Motor neuron (in vitro differentiated cells): ENCODE measurements around the gene PRKX. TPM values are rescaled to one million over a fixed set of nuclear protein-coding genes. Genes with fewer than 3 reads are reported as not detected.
"Not testable (repeated sequence)": the region's sequence is repeated elsewhere in the genome, so short reads cannot be mapped to it uniquely, and the experiment has no call there.

ENCODE experiments used
- ATAC-seq, 8 experiments: fragments of 200-7000 bp; cut with Tn5 transposase; replicated peaks in 6 of 8; 2 replicates each; pipeline ENCODE4 v1.8.0; 2021; ENCODE audit warnings: mild to moderate bottlenecking in 8 of 8, moderate library complexity in 8 of 8
- H3K27ac ChIP-seq, 2 donors: fragments of 250-450 bp; sonication (Bioruptor Pico); 2 replicates each; pipeline ENCODE4 v1.9.0; 2021; ENCODE audit warnings: antibody characterized with exemption in 2 of 2, mild to moderate bottlenecking in 2 of 2, moderate library complexity in 1 of 2
- H3K4me1 ChIP-seq, 2 donors: fragments of 250-450 bp; sonication (Bioruptor Pico); replicated peaks in 1 of 2; 2 replicates each; pipeline ENCODE4 v1.6.1; 2021; ENCODE audit warnings: antibody characterized with exemption in 2 of 2, mild to moderate bottlenecking in 2 of 2, moderate library complexity in 1 of 2
- H3K4me3 ChIP-seq, 5 donors: fragments of 250-450 bp; sonication (Bioruptor Pico); 2 replicates each; pipeline ENCODE4 v1.9.0; 2021; ENCODE audit warnings: antibody characterized with exemption in 5 of 5, mild to moderate bottlenecking in 5 of 5, moderate library complexity in 4 of 5
- WGBS, 10 experiments: fragments of 450-650 bp; shearing (Covaris generic); methylation state at CpG; one replicate each; pipeline ENCODE4 v1.0.0; 2022; 5-methylcytosine and 5-hydroxymethylcytosine counted together
- in situ Hi-C, 9 experiments: fragments of 400-800 bp; cut with MboI; loops; one replicate each; pipeline ENCODE4 v1.15.0; 2021; ENCODE audit warnings: low sequenced_read_pairs in 9 of 9, low pct_unique_long_range_greater_than_20kb in 2 of 9; ENCODE audit not compliant: unreplicated experiment in 9 of 9
- total RNA-seq, 8 experiments: library from RNA; unstranded; fragments of 300-600 nt; gene quantifications; 2 replicates each; pipeline versions ENCODE4 v1.2.3 to v1.2.4, GENCODE V29; 2022

PRKX gene
- total RNA-seq, 8 experiments from 2014 or later, result 7.8 to 25.0 (median 10.4) TPM

DNA sequence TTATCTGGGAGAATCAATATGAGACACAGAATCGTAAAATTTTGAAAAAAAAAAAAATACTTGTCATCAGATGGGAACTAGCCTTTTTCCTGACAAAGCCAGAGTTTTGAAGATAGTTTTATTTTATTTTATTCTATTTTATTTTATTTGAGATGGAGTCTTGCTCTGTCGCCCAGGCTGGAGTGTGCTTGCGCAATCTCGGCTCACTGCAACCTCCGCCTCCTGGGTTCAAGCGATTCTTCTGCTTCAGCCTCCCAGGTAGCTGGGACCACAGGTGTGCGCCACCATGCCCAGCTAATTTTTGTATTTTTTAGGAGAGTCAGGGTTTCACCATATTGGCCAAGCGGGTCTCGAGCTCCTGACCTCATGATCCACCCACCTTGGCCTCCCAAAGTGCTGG, 10.0 kb upstream of the PRKX start:
- H3K4me1 ChIP-seq, H3K4me3 ChIP-seq, in situ Hi-C loops, H3K27ac ChIP-seq, ATAC-seq: not testable (repeated sequence)
- WGBS, 10 experiments, result 67 to 100% (median 88%) methylated on average over 1 to 7 of the region's 9 CpGs; no CpG with 5 or more reads in 6 of the 10 experiments

DNA sequence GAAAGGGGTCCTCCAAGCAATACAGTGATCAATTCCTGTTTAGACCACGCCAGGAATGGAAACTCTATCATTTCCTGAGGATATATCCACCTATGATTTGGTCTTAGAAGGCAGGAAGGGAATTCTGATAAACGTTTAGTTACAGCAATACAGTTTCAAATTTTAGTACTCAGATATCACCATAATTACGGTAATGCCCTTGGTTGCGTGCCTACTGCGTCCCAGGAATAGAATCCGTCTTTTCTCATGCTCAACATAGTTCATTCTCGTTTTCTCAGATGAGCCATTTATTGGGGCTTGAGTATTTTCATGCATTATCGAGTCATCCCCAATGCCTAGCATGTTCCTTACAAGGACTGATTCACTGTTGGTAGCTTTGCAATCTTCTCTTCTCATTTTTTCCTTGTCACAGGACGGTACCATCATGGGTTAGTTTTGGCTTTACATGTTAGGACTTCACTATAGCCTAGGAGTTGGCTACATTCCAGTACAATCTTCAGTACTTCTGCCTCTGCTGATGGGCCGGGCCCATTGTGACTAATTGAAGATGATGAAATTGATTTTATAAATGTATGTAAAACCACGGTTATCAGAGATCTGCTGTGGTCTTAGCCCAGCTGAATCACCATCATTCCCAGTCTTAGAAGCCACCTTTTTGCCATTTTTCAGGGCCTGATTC, 4.4 kb upstream of the PRKX start:
- in situ Hi-C loops, result no loop called here
- WGBS, 10 experiments, result 29 to 100% (median 82%) methylated on average over 1 to 11 of the region's 11 CpGs; no CpG with 5 or more reads in 3 of the 10 experiments
- no peak overlapping the region for H3K4me3 ChIP-seq
- H3K4me1 ChIP-seq, result no peaks in the 10 kb centered on the region
- no peak overlapping the region for H3K27ac ChIP-seq
- ATAC-seq, result no peak

DNA sequence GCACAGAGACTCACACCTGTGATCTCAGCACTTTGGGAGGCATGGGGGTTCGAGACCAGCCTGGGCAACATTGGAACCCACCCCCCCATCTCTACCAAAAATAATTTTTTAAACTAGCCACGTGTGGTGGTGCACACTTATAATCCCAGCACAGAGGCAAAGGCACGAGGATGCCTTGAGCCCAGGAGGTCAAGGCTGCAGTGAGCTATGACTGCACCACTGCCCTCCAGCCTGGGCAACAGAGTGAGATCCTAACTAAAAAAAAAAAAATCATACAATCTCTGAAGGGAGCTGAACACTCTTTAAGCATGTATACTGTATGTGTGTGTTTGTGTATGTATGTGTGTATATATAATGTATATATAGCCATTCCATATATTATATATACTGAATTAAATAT, 2.5 kb upstream of the PRKX start:
- in situ Hi-C loops, result no loop called here
- Histone ChIP-seq H3K27ac (no peak overlapping the region), H3K4me1 (peaks cover 0 to 2% of the 10 kb centered on the region in 2 donors), H3K4me3 (no peak overlapping the region)
- 20 to 82% (median 22%) methylated on average over 1 to 2 of the region's 3 CpGs; no CpG with 5 or more reads in 7 of the 10 experiments for WGBS, 10 experiments
- no peak for ATAC-seq

DNA sequence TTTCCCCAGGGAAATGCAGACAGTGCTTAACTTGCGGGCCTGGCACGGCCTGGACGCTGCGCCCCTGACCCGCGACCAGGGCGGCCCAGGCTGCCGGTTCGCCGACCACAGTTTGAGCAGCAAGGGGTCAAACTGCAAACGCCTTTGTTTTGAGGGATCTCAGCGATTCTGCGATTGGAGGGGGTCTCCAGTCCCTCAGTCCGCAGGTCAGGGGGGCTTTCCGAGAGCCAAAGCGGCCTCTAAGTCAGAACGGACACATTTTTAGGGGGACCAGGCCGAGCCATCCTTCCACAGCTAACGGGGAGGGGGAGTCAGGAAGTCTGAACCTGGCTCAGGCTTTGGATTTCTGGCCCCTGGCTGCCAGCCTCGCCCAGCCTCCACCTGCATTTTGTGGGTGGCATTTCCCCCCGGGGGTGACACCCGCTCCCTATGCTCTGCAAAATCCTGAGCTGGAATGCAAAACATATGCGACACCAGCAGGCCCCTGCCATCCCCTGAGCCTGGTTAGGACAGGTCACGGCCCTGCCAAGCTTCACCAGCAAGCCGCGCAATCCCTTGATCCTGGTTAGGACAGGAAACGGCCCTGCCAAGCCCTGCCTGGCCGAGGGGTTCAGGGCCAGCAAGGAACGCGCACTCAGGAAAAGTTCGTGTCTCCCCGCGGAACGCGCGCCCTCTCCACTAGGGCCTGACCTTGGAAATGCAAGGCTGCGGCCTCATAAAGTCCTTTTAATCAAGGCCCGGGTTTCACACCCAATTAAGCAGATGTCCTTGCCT, 1.4 kb upstream of the PRKX start:
- in situ Hi-C loops, H3K4me1 ChIP-seq, ATAC-seq, H3K4me3 ChIP-seq, H3K27ac ChIP-seq: not testable (repeated sequence)
- WGBS, 10 experiments, result 20 to 90% methylated on average over 1 to 4 of the region's 38 CpGs; no CpG with 5 or more reads in 8 of the 10 experiments

DNA sequence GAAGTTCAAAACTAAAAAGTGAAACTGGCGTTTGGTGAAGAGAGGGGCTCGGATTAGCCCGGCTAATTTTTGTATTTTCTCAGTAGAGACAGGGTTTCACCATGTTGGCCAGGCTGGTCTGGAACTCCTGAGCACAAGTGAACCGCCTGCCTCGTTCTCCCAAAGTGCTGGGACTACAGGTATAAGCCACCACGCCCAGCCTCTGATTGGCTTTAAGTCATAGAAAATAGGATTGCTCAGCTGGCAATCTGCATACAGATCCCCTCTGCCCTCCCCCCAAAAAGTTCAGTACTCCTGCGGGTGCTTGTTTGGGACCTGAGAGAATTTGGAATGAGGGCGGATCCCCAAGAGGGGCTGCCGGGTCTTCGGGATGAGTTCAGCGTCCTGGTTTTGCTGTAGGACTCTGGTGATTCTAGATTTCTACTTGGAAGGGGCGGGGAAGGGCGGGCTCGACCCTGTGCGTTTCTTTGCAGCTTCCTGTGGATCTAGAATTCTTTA, 537 bp upstream of the PRKX start:
- peak overlapping the region; percentile 71 to 96 (median 91) for H3K4me3 ChIP-seq
- H3K27ac ChIP-seq, result no peak overlapping the region
- in situ Hi-C loops, result no loop called here
- ATAC-seq, result peak in 1 of 8 experiments; percentile 10
- peaks cover 0 to 2% of the 10 kb centered on the region in 2 donors for H3K4me1 ChIP-seq
- 0 to 16% (median 0%) methylated on average over 1 to 11 of the region's 15 CpGs; no CpG with 5 or more reads in 7 of the 10 experiments for WGBS, 10 experiments

DNA sequence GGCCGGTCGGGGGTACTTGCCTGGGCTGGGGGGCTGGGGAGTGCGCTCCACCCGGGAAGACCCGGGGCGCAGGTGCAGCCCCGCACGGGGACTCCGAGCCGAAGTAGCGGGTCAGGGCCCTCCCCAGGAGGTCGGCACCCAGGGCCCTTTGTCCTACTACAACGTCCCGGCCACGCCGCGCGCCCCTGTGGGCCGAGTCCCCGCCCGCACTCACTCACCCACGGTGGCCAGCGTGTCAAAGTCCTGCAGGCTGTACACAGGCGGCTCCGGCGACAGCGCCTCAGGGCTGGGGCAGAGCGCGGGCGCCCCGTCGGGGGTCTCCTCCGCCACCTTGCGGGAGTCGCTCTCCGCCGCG, 602 bp downstream of the PRKX start:
- peak in 7 of 8 experiments; percentile 9 to 63 (median 53) for ATAC-seq
- Histone ChIP-seq H3K4me1 (peaks cover 0 to 2% of the 10 kb centered on the region in 2 donors), H3K27ac (peak overlapping the region; percentile 62 to 76), H3K4me3 (peak overlapping the region; percentile 71 to 96 (median 91))
- in situ Hi-C loops, result no loop called here
- no CpG with 5 or more reads among the region's 38 CpGs for WGBS, 10 experiments

DNA sequence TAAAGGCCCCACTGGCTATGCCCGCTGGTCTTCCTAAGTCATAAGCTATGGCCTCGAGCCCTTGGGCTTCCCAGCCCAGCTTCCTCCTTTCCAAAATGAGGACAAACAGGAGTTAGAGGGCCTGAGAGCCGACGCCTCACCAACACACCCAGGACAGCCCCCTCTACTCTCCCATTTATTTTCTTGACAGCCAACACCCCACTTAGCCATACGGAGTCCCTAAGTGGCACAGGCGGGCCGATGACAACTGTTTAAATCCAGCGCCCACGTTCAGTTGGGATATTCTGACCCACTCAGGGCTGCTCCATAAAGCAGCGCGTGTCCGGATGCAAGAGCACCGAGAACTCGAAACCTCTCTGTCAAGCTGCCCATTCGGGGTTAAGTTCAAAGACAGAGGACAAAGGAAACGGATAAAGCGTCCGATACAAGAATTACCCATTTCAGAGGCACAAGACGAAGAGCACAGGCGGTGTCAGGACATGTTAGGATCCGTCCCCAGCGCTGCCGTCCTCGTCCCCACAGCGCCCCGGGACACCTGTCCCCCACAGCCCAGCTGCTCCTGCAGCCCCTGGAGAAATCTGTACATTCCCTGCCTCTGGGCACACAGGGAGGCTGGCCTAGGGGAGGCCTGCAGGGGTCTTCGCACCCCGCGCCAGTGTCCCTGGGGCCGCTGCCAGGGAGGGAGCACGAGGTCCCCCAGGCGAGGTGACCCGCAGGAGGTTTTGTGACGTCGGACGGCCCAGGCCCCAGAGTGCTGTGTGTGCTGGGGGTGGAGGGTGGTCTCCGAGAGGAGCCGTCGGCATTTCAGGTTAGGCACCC, 1.2 kb downstream of the PRKX start:
- in situ Hi-C loops, result no loop called here

DNA sequence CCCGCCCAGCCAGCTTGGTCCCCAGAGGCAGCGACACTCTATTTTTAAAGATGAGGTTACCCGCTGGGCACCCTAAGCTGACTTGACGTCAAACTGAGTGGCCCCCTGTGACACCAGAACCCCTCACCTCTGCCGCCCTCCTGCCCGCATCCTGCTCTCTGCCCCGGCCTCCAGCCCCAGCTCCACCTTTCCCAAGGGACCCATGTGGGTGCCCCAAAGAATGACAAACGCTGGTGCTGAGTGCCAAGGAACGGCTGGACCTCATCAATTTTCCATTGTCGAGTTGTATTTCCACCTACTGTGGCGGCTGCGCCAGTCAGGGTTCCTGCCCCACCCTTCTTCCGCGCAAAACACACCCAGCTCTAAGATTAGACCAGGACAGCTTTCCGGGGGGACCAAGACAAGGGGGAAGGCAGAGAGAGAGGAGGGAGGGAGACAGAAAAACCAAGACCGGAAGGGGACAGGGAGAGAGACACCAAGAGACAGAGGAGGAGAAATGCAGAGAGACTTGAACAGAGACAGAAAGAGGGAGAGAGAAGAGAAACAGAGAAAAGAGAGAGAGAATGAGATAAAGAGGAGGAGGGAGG, 2.0 kb downstream of the PRKX start:
- 0 to 54% (median 0%) methylated on average over 1 to 9 of the region's 16 CpGs; no CpG with 5 or more reads in 5 of the 10 experiments for WGBS, 10 experiments
- peak overlapping the region in 1 of 2 donors; percentile 17 for H3K27ac ChIP-seq
- peaks cover 0 to 2% of the 10 kb centered on the region in 2 donors for H3K4me1 ChIP-seq
- peak in 1 of 8 experiments; percentile 6 for ATAC-seq
- H3K4me3 ChIP-seq, result peak overlapping the region; percentile 71 to 96 (median 91)
- in situ Hi-C loops, result no loop called here

More for the DNA sequence above, 1.2 kb downstream of the PRKX start:
- peak; percentile 5 to 41 (median 34) for ATAC-seq
- Histone ChIP-seq H3K4me3 (peak overlapping the region; percentile 71 to 96 (median 91)), H3K27ac (peak overlapping the region; percentile 62 to 76), H3K4me1 (peaks cover 0 to 2% of the 10 kb centered on the region in 2 donors)
- 0 to 20% (median 2%) methylated on average over 1 to 12 of the region's 39 CpGs; no CpG with 5 or more reads in 7 of the 10 experiments for WGBS, 10 experiments

DNA sequence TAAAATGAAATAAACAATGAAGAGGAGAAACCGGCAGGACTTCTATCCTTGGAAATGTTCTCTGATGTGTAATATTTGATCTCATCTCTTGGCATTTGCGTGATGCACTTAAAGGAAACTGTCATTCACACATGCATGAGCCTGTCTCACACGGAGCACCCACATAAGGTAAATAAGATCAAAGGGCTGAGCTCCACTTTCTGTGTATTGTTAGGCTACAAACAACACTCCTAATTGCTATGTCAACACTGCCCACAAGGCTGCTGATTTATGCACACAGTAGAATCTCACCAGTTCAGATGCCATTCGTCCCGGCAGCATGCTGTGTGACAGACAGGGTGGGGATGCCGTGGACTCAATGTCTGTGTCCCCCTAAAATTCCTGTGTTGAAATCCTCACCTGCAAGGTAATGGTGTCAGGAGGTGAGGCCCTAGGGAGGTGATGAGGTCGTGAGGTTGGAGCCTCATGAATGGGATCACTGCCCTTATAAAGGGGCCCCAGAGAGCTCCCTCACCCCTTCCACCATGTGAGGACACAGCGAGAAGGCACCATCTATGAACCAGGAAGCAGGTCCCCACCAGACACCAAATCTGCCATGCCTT, 5.7 kb downstream of the PRKX start:
- WGBS, 10 experiments, result 40 to 86% (median 75%) methylated on average over 1 to 5 of the region's 8 CpGs; no CpG with 5 or more reads in 6 of the 10 experiments
- ATAC-seq, result peak in 1 of 8 experiments; percentile 56
- H3K4me1 ChIP-seq, in situ Hi-C loops, H3K27ac ChIP-seq, H3K4me3 ChIP-seq: not testable (repeated sequence)

DNA sequence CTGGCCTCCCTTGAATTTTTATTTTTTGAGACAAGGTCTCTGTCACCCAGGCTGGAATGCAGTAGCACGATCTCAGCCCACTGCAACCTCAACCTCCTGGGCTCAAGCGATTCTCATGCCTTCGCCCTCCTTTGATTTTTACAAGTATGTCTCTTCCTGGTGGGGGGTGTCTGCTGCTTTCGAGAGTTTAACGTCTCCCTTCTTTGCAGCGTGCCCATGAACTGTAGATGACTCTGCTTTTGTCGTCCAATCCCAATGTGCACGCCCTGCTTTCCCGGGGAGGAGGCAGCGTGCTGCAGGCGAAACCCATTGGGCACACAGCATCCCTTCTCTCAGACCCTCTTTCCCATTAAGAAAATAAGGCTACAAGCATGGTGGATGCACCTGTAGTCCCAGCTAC, 7.0 kb downstream of the PRKX start:
- WGBS, 10 experiments, result 92 to 96% (median 94%) methylated on average over 2 to 8 of the region's 11 CpGs; no CpG with 5 or more reads in 7 of the 10 experiments
- no peak overlapping the region for H3K27ac ChIP-seq
- ATAC-seq, result no peak
- no peak overlapping the region for H3K4me3 ChIP-seq
- H3K4me1 ChIP-seq, result peaks cover 0 to under 1% of the 10 kb centered on the region in 2 donors
- in situ Hi-C loops, result no loop called here

DNA sequence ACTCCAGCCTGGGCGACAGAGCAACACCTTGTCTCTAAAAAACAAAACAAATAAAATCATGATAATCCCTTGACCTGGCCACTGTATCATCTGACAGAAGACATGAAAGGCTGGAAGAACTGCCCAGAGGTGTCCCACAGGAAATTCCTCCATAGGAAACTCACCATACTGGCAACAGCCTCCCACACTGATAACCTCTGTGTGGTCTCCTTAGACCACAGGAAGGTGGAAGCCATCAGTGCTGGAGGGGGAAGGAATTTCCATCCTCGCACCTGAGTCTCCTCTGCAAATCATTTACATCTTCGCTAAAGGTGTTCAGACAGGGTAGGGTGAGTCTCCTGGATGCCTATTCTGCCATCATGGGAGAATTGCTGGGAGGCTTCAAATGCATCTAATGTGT, 10.2 kb downstream of the PRKX start:
- H3K4me3 ChIP-seq, H3K4me1 ChIP-seq, H3K27ac ChIP-seq, ATAC-seq, in situ Hi-C loops: not testable (repeated sequence)
- WGBS, 10 experiments, result 60% methylated on average over 1 of the region's 3 CpGs; no CpG with 5 or more reads in 9 of the 10 experiments

DNA sequence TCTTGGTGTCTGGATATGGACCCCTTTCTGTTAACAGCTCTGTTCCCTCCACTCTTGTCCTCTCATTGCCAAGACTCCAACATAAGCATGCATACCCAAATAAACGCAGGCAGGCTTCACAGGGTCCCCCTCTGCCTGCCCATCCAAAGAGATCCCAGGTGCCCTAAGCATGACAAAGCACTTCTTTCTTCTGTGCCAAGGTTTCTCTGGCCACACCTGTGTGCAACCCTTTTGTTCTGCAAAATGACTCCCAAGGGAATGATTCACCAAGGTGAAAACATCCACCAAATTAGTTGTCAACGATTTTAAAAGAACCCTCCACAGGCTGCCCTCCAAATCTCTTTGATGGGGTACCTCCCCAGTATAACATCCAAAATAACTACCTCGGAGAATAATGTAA, 11.4 kb downstream of the PRKX start:
- H3K4me3 ChIP-seq, ATAC-seq, H3K27ac ChIP-seq, H3K4me1 ChIP-seq, in situ Hi-C loops: not testable (repeated sequence)
- WGBS, 10 experiments, result no CpG with 5 or more reads among the region's 3 CpGs
